ENCODE measurements around the gene PAK6.

Gene PAK6

GRCh38 chr15:40243126-40243810, 4.4 kb downstream of the PAK6 start:
- no peaks in the 10 kb centered on the region for H3K9me3 ChIP-seq (ENCODE audit: control insufficient read depth, insufficient read depth, low read length)
- no peaks in the 10 kb centered on the region for H3K9me2 ChIP-seq (replicated peaks; ENCODE audit: control insufficient read depth, low read length)
- H3K4me2 ChIP-seq (ENCODE audit: low read length): no peak overlapping the region
- H3K27ac ChIP-seq (ENCODE audit: low read depth, low read length): no peak overlapping the region
- no peaks in the 10 kb centered on the region for H4K20me1 ChIP-seq (ENCODE audit: control insufficient read depth, insufficient read depth, low read depth, low read length)
- H3F3A ChIP-seq (ENCODE audit: control insufficient read depth, insufficient read depth): no peaks in the 10 kb centered on the region
- H3K36me3 ChIP-seq (ENCODE audit: control insufficient read depth, low read length): no peaks in the 10 kb centered on the region
- H3K79me2 ChIP-seq (ENCODE audit: control insufficient read depth, low read length): no peaks in the 10 kb centered on the region
- H3K4me1 ChIP-seq (ENCODE audit: control insufficient read depth, low read length): peaks cover 16% of the 10 kb centered on the region
- H3K27me3 ChIP-seq (ENCODE audit: control insufficient read depth, low read length): peaks cover 10% of the 10 kb centered on the region
- H3K4me3 ChIP-seq (ENCODE audit: low read length): no peak overlapping the region
- no peak for TF ChIP-seq EZH2phosphoT487 (IDR thresholded peaks at IDR 0.05; ENCODE audit: borderline replicate concordance, low read length)
- TF ChIP-seq, protein P1, sequence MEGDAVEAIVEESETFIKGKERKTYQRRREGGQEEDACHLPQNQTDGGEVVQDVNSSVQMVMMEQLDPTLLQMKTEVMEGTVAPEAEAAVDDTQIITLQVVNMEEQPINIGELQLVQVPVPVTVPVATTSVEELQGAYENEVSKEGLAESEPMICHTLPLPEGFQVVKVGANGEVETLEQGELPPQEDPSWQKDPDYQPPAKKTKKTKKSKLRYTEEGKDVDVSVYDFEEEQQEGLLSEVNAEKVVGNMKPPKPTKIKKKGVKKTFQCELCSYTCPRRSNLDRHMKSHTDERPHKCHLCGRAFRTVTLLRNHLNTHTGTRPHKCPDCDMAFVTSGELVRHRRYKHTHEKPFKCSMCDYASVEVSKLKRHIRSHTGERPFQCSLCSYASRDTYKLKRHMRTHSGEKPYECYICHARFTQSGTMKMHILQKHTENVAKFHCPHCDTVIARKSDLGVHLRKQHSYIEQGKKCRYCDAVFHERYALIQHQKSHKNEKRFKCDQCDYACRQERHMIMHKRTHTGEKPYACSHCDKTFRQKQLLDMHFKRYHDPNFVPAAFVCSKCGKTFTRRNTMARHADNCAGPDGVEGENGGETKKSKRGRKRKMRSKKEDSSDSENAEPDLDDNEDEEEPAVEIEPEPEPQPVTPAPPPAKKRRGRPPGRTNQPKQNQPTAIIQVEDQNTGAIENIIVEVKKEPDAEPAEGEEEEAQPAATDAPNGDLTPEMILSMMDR (IDR thresholded peaks at IDR 0.05; ENCODE audit: low read depth, low read length, poor library complexity, severe bottlenecking): no peak

DNA sequence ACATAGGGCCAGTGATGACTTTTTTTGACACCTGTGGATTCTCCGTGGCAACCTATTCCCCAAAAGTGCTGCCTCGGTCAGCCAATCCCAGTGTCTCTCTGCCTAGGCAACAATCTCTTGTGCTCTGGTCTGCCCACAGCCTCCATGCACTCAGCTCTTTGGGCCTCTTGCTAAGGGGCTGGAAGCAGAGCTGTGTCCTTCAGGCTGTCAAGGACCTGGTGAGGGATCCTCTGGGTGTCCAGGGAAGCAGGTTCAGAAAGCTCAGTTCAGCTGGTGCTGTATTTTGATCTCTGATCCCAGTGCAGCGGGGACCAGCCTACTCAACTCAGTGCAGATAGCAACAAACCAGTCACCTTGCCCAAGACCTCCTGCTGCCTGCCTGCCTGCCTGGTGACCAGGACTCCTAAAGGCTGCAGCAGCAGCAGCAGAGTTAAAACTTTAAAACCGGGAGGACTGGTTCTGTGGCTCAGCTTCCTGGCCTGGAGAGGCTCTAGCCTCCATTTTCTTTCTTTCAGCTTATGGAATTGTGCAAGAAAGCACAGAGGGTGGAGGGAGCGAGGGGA, 6.2 kb downstream of the PAK6 start:
- Histone ChIP-seq H3K36me3 (ENCODE audit: control insufficient read depth, low read length) (no peaks in the 10 kb centered on the region), H3K4me3 (ENCODE audit: low read length) (no peak overlapping the region), H3K4me1 (ENCODE audit: control insufficient read depth, low read length) (no peaks in the 10 kb centered on the region), H3F3A (ENCODE audit: control insufficient read depth, insufficient read depth) (no peaks in the 10 kb centered on the region), H3K27me3 (ENCODE audit: control insufficient read depth, low read length) (peaks cover 4% of the 10 kb centered on the region; the same call in 1 of the 2 replicates), H3K79me2 (ENCODE audit: control insufficient read depth, low read length) (no peaks in the 10 kb centered on the region), H3K9me3 (ENCODE audit: control insufficient read depth, insufficient read depth, low read length) (no peaks in the 10 kb centered on the region), H3K27ac (ENCODE audit: low read depth, low read length) (no peak overlapping the region), H3K4me2 (ENCODE audit: low read length) (no peak overlapping the region), H3K9me2 (replicated peaks; ENCODE audit: control insufficient read depth, low read length) (no peaks in the 10 kb centered on the region), H4K20me1 (ENCODE audit: control insufficient read depth, insufficient read depth, low read depth, low read length) (no peaks in the 10 kb centered on the region)
- no peak for TF ChIP-seq EZH2phosphoT487 (IDR thresholded peaks at IDR 0.05; ENCODE audit: borderline replicate concordance, low read length)
- TF ChIP-seq, protein P1 (IDR thresholded peaks at IDR 0.05; ENCODE audit: low read depth, low read length, poor library complexity, severe bottlenecking): no peak

DNA sequence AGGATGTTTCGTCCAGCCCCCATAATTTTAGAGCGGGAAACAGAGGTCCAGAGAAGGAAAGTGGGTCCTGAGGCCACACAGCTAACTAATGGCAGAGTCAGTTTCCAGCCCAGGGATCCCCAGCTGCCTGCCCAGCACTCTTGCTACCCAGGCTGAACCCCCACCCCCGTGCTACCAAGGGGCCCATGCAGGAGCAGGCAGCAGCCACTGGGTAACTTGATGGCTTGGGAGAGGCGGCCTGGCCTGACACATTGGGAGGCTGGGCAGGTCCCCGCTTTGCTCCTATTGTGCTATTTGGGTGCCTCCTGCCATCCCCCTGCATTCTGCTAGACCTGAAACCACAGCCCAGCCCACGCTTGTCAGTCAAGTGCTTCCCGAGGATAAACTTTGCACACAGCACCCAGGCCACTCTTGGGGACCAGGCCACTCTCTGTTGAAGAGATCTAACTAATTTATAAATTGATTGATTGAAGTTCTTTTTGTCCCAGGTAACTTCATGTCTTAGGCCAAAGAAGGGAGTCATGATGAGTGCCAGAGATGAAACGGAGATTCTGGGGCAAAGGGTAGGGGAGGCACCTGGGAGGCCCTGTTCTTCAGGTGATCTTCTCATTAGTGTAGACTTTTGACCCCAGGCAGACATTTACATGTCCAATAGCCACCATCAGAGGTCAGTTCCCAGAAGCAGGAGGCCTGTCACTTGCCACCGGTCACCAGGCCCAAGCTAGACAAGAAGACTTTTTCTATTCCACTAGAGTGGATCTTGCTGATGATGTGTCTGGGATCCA, 7.0 kb downstream of the PAK6 start:
- no peak overlapping the region for H3K4me3 ChIP-seq (ENCODE audit: low read length)
- H3K9me3 ChIP-seq (ENCODE audit: control insufficient read depth, insufficient read depth, low read length): no peaks in the 10 kb centered on the region
- H3K4me2 ChIP-seq (ENCODE audit: low read length): no peak overlapping the region
- TF ChIP-seq, protein P1 (IDR thresholded peaks at IDR 0.05; ENCODE audit: low read depth, low read length, poor library complexity, severe bottlenecking): no peak
- no peak for TF ChIP-seq EZH2phosphoT487 (IDR thresholded peaks at IDR 0.05; ENCODE audit: borderline replicate concordance, low read length)
- H3F3A ChIP-seq (ENCODE audit: control insufficient read depth, insufficient read depth): no peaks in the 10 kb centered on the region
- no peak overlapping the region for H3K27ac ChIP-seq (ENCODE audit: low read depth, low read length)
- H3K4me1 ChIP-seq (ENCODE audit: control insufficient read depth, low read length): no peaks in the 10 kb centered on the region
- H4K20me1 ChIP-seq (ENCODE audit: control insufficient read depth, insufficient read depth, low read depth, low read length): no peaks in the 10 kb centered on the region
- H3K27me3 ChIP-seq (ENCODE audit: control insufficient read depth, low read length): peaks cover 4% of the 10 kb centered on the region; the same call in 1 of the 2 replicates
- H3K9me2 ChIP-seq (replicated peaks; ENCODE audit: control insufficient read depth, low read length): no peaks in the 10 kb centered on the region
- no peaks in the 10 kb centered on the region for H3K36me3 ChIP-seq (ENCODE audit: control insufficient read depth, low read length)
- H3K79me2 ChIP-seq (ENCODE audit: control insufficient read depth, low read length): no peaks in the 10 kb centered on the region
